DOHH2 (cell line): ENCODE data around the gene KRTAP17-1.

Source experiments
- CTCF ChIP-seq: fragments of 200-600 bp; sonication (generic); IDR thresholded peaks from one replicate; pipeline ENCODE4 v1.5.1; 2014; ENCODE audit warnings: antibody characterized with exemption, mild to moderate bottlenecking, low read depth, low read length; ENCODE audit not compliant: poor library complexity, severe bottlenecking
- EZH2phosphoT487 ChIP-seq: fragments of 200-600 bp; sonication (generic); IDR thresholded peaks from 2 replicates; pipeline ENCODE4 v1.6.1; 2017; ENCODE audit warnings: borderline replicate concordance, mild to moderate bottlenecking, antibody characterized with exemption, low read length, moderate library complexity, mixed read lengths

- TF ChIP-seq CTCF (no peak), EZH2phosphoT487 (no peak)
Measured at GRCh38 chr17:41265078-41265477, 50.4 kb downstream of the KRTAP17-1 start, which contains the start of gene KRTAP9-6.
